GM12878 (cell line): Measurements from ENCODE around the gene SMAD9. TPM values are rescaled to one million over a fixed set of nuclear protein-coding genes. Genes with fewer than 3 reads are reported as not detected.

Experiments
- ATAC-seq: fragments of 200-7000 bp; cut with Tn5 transposase; 3 replicates; pipeline ENCODE4 v1.9.1; 2020; ENCODE audit warnings: mild to moderate bottlenecking, moderate library complexity
- BruUV-seq: library from RNA; stranded (reverse); fragments of 400-500 nt; replicated peaks from 2 replicates; lab custom pipeline; 2021; lab: Mats Ljungman, UMichigan
- CTCF ChIA-PET: fragments of 300-600 bp; sonication (Branson Sonifier 250); formaldehyde crosslinking; extraction: SDS; loops from one replicate; lab custom pipeline; 2021; ENCODE audit warnings: inconsistent platforms; lab: Yijun Ruan, JAX
- POLR2A ChIA-PET: fragments of 350-600 bp; formaldehyde crosslinking; extraction: SDS; loops from one replicate; lab custom pipeline; 2021; ENCODE audit warnings: inconsistent platforms; lab: Charles Lee
- RAD21 ChIA-PET: fragments of 300-600 bp; sonication (Branson Sonifier 250); formaldehyde crosslinking; loops from one replicate; lab custom pipeline; 2023; ENCODE audit warnings: antibody characterized with exemption; ENCODE audit not compliant: unreplicated experiment; lab: Charles Lee
- SMC1A ChIA-PET: fragments of 300-600 bp; sonication (Branson Sonifier 250); formaldehyde crosslinking; loops from one replicate; lab custom pipeline; 2023; ENCODE audit not compliant: unreplicated experiment, uncharacterized antibody; lab: Charles Lee
- DNase-seq: peaks from one replicate; pipeline ENCODE4 v3.0.0-alpha.2; 2011; ENCODE audit warnings: low read depth, low spot score
- FAIRE-seq: peaks from 3 replicates; lab custom pipeline; 2011; peaks lifted over from hg19 to GRCh38; lab: Jason Lieb, UNC
- H2AFZ ChIP-seq: 2 replicates; pipeline ENCODE4 v1.6.0; 2011; ENCODE audit warnings: low read depth, low read length, control low read depth; ENCODE audit not compliant: control insufficient read depth
- H3K27ac ChIP-seq: 2 replicates; pipeline ENCODE4 v1.5.1; 2011; ENCODE audit warnings: control low read depth; ENCODE audit not compliant: control insufficient read depth, insufficient read depth
- H3K27me3 ChIP-seq, 2 experiments: replicated peaks in 1 of 2; 2 replicates each; pipeline versions ENCODE4 v1.6.0 to v1.6.1; 2011; ENCODE audit warnings: low read length in 1 of 2; ENCODE audit not compliant: control insufficient read depth in 2 of 2, insufficient read depth in 2 of 2
- H3K36me3 ChIP-seq, 2 experiments: 2 replicates each; pipeline ENCODE4 v1.5.1; 2011; ENCODE audit warnings: low read length in 1 of 2; ENCODE audit not compliant: control insufficient read depth in 2 of 2, insufficient read depth in 2 of 2
- H3K4me1 ChIP-seq: 2 replicates; pipeline ENCODE4 v1.6.1; 2011; ENCODE audit warnings: mild to moderate bottlenecking, low read length, moderate library complexity, mixed read lengths; ENCODE audit not compliant: control insufficient read depth, insufficient read depth
- H3K4me2 ChIP-seq: 2 replicates; pipeline ENCODE4 v1.6.0; 2011; ENCODE audit warnings: control low read depth; ENCODE audit not compliant: control insufficient read depth, insufficient read depth
- H3K4me3 ChIP-seq: fragments of 200-600 bp; sonication (generic); 2 replicates; pipeline ENCODE4 v1.5.1; 2016
- H3K79me2 ChIP-seq: 2 replicates; pipeline ENCODE4 v1.6.0; 2011; ENCODE audit warnings: low read length; ENCODE audit not compliant: control insufficient read depth, insufficient read depth
- H3K9ac ChIP-seq: 2 replicates; pipeline ENCODE4 v1.8.0; 2011; ENCODE audit warnings: low read length, control low read depth, mixed read lengths; ENCODE audit not compliant: control insufficient read depth, insufficient read depth
- H3K9me3 ChIP-seq: replicated peaks from 3 replicates; pipeline ENCODE4 v1.5.1; 2011; ENCODE audit warnings: mild to moderate bottlenecking, low read length; ENCODE audit not compliant: control insufficient read depth, insufficient read depth
- H4K20me1 ChIP-seq: 2 replicates; pipeline ENCODE4 v1.6.0; 2011; ENCODE audit not compliant: control insufficient read depth, insufficient read depth
- EED ChIP-seq: sonication (generic); IDR thresholded peaks from 2 replicates; pipeline ENCODE4 v1.6.1; 2016; ENCODE audit warnings: antibody characterized with exemption, low read depth
- ESRRA ChIP-seq: IDR thresholded peaks from 2 replicates; pipeline ENCODE4 v1.6.1; 2012; ENCODE audit warnings: mild to moderate bottlenecking, low read length, improper control_type of control experiment
- IKZF2 ChIP-seq, 2 experiments: fragments of 450-650 bp; IDR thresholded peaks; 2 replicates each; pipeline ENCODE4 v1.6.1; 2017; ENCODE audit warnings: mild to moderate bottlenecking in 2 of 2, moderate library complexity in 2 of 2
- KLF5 ChIP-seq: fragments of 450-650 bp; IDR thresholded peaks from 2 replicates; pipeline ENCODE4 v1.6.1; 2014; ENCODE audit warnings: mild to moderate bottlenecking; ENCODE audit not compliant: partially characterized antibody
- MLLT1 ChIP-seq: fragments of 450-650 bp; IDR thresholded peaks from 2 replicates; pipeline ENCODE4 v1.6.1; 2016; ENCODE audit warnings: mild to moderate bottlenecking
- MTA3 ChIP-seq: IDR thresholded peaks from 2 replicates; pipeline ENCODE4 v1.6.1; 2012; ENCODE audit warnings: low read length, inconsistent platforms, borderline replicate concordance
- NFYB ChIP-seq: IDR thresholded peaks from 2 replicates; pipeline ENCODE4 v1.6.1; 2011; ENCODE audit warnings: low read depth, mild to moderate bottlenecking, low read length, improper control_type of control experiment, moderate library complexity; ENCODE audit not compliant: insufficient read depth
- RFX5 ChIP-seq: IDR thresholded peaks from 2 replicates; pipeline ENCODE4 v1.6.1; 2011; ENCODE audit warnings: low read depth, low read length, improper control_type of control experiment
- SIN3A ChIP-seq: IDR thresholded peaks from 2 replicates; pipeline ENCODE4 v1.6.1; 2012; ENCODE audit warnings: low read depth, low read length, improper control_type of control experiment
- SIX5 ChIP-seq: IDR thresholded peaks from 2 replicates; pipeline ENCODE4 v1.6.1; 2011; ENCODE audit warnings: mild to moderate bottlenecking, low read depth, low read length, moderate library complexity; ENCODE audit not compliant: severe bottlenecking
- SMARCA5 ChIP-seq: fragments of 450-650 bp; IDR thresholded peaks from 2 replicates; pipeline ENCODE4 v1.6.1; 2017; ENCODE audit warnings: mild to moderate bottlenecking
- SUPT20H ChIP-seq: IDR thresholded peaks from 2 replicates; pipeline ENCODE4 v1.6.1; 2011; ENCODE audit warnings: low read depth, mild to moderate bottlenecking, low read length, moderate library complexity, borderline replicate concordance; ENCODE audit not compliant: control insufficient read depth
- ZZZ3 ChIP-seq: IDR thresholded peaks from 2 replicates; pipeline ENCODE4 v1.6.1; 2011; ENCODE audit warnings: low read depth; ENCODE audit not compliant: control insufficient read depth, insufficient read length
- WGBS: methylation state at CpG from one replicate; pipeline ENCODE4 v1.1.6; 2016; ENCODE audit warnings: low lambda C conversion rate; ENCODE audit not compliant: insufficient replicate concordance, insufficient coverage; ENCODE audit errors: missing lambda C conversion rate; 5-methylcytosine and 5-hydroxymethylcytosine counted together
- in situ Hi-C: fragments of 300-500 bp; cut with MboI; formaldehyde crosslinking; loops from 9 replicates; pipeline ENCODE4 v1.14.3; 2018; ENCODE audit warnings: mixed read lengths
- intact Hi-C: fragments of 100-400 bp; cut with micrococcal nuclease; formaldehyde crosslinking; loops from one replicate; pipeline ENCODE4 v1.14.2; 2022; ENCODE audit not compliant: unreplicated experiment
- polyA plus RNA-seq, 11 experiments: library from polyadenylated mRNA; depleted of rRNA in 4 of 11; unstranded in 6 of 11; stranded (reverse) in 5 of 11; fragments of >200 nt; fragmentation: Nextera tagmentation in 4 of 11; fragmentation: Illumina TruSeq in 1 of 11; extraction: Ambion mirVana in 4 of 11; extraction: Trizol in 1 of 11; gene quantifications; 1 replicate in 1 of 11; 2 replicates in 10 of 11; pipeline versions ENCODE4 v1.2.1 to v1.2.3, GENCODE V29; 2011 to 2016; ENCODE audit warnings: inconsistent platforms in 2 of 11, missing spikeins in 2 of 11, low read depth in 1 of 11
- total RNA-seq, 4 experiments: library from RNA; depleted of rRNA in 3 of 4; stranded (reverse); fragments of >200 nt in 3 of 4; fragmentation: Illumina TruSeq in 1 of 4; extraction: Trizol in 1 of 4; gene quantifications; 2 replicates each; pipeline versions ENCODE4 v1.2.1 to v1.2.3, GENCODE V29; 2013 to 2021

The SMAD9 gene
- total and polyA plus RNA-seq, 10 of the 15 experiments (the other 5 are each of a cell fraction or from before 2014, with no cell fraction given) = 0.22 to 0.69 (median 0.42) TPM; not detected in 6

GRCh38 chr13:36914648-36915047, 5.4 kb downstream of the SMAD9 start:
- Histone ChIP-seq H3K9me3 (no peaks in the 10 kb centered on the region; the same call in 2 of the 3 replicates), H3K4me2 (no peak overlapping the region), H3K9ac (no peak overlapping the region), H3K4me3 (no peak overlapping the region), H2AFZ (no peak overlapping the region), H4K20me1 (no peaks in the 10 kb centered on the region), H3K27ac (no peak overlapping the region), H3K27me3 (peaks cover 12 to 13% of the 10 kb centered on the region in 2 experiments), H3K79me2 (no peaks in the 10 kb centered on the region), H3K36me3 (no peaks in the 10 kb centered on the region), H3K4me1 (peaks cover 6% of the 10 kb centered on the region)
- in situ Hi-C loops = no loop called here
- RAD21 ChIA-PET = no interaction called here
- FAIRE-seq (no peak), DNase-seq (no peak), ATAC-seq (no peak)
- TF ChIP-seq KLF5 (no peak), ESRRA (no peak), ZZZ3 (no peak), NFYB (no peak), RFX5 (no peak), SIN3A (no peak), SUPT20H (no peak), EED (no peak), SIX5 (no peak)
- intact Hi-C loops = no loop called here
- 26% methylated on average over 4 of the region's 4 CpGs for WGBS
- CTCF ChIA-PET = no interaction called here
- POLR2A ChIA-PET = no interaction called here
- SMC1A ChIA-PET = no interaction called here
- BruUV-seq = no TSS peak

- FAIRE-seq = no peak
- in situ Hi-C loops = no loop called here
Measured at GRCh38 chr13:36913463-36913862, 6.6 kb downstream of the SMAD9 start.

More at GRCh38 chr13:36913463-36913862, 6.6 kb downstream of the SMAD9 start:
- H3K36me3 ChIP-seq = no peaks in the 10 kb centered on the region
- H3K4me3 ChIP-seq = no peak overlapping the region
- no peaks in the 10 kb centered on the region for H4K20me1 ChIP-seq
- SMC1A ChIA-PET = no interaction called here
- H3K4me1 ChIP-seq = no peaks in the 10 kb centered on the region; the same call in 1 of the 2 replicates
- no peak overlapping the region for H3K4me2 ChIP-seq
- intact Hi-C loops = no loop called here
- peaks cover 6 to 8% of the 10 kb centered on the region in 2 experiments; a peak in 3 of 4 replicates for H3K27me3 ChIP-seq
- H3K79me2 ChIP-seq = no peaks in the 10 kb centered on the region
- RAD21 ChIA-PET = no interaction called here
- CTCF ChIA-PET = interaction anchor here (1.1 kb wide), 1 partner anchor 55 kb away, joined by 3 read pairs; no protein-coding TSS in a partner anchor
- no peak overlapping the region for H3K9ac ChIP-seq
- H3K9me3 ChIP-seq = no peaks in the 10 kb centered on the region; the same call in 2 of the 3 replicates
- no peak for DNase-seq
- no peak for ATAC-seq
- TF ChIP-seq MTA3 (no peak), MLLT1 (no peak), IKZF2 (IDR thresholded peaks at IDR 0.05) (no peak), SMARCA5 (no peak)
- no peak overlapping the region for H2AFZ ChIP-seq
- BruUV-seq = no TSS peak
- no peak overlapping the region for H3K27ac ChIP-seq
- POLR2A ChIA-PET = no interaction called here
